CD8-positive, alpha-beta memory T cell (primary cell): ENCODE measurements around the gene ADD2. TPM values are rescaled to one million over a fixed set of nuclear protein-coding genes. Genes with fewer than 3 reads are reported as not detected.

Source experiments
- CTCF ChIA-PET: fragments of 350-600 bp; sonication (Branson Sonifier 250); formaldehyde crosslinking; loops from one replicate; lab custom pipeline; 2021; ENCODE audit warnings: antibody characterized with exemption; lab: Charles Lee
- POLR2A ChIA-PET: fragments of 350-600 bp; sonication (Branson Sonifier 250); formaldehyde crosslinking; loops from one replicate; lab custom pipeline; 2021; ENCODE audit warnings: antibody characterized with exemption; lab: Charles Lee
- DNase-seq, 5 donors: peaks; one replicate each; pipeline versions ENCODE4 v3.0.0 to v3.0.0-alpha.2; 2020 to 2022; ENCODE audit warnings: mixed read lengths in 1 of 5
- H3K27ac ChIP-seq: one replicate; pipeline ENCODE4 v1.7.0; 2013; ENCODE audit warnings: low read depth, mild to moderate bottlenecking, low read length, moderate library complexity
- H3K27me3 ChIP-seq: 2 replicates; pipeline ENCODE4 v1.7.0; 2013; ENCODE audit warnings: low read length, mild to moderate bottlenecking; ENCODE audit not compliant: insufficient read depth, poor library complexity, severe bottlenecking
- H3K36me3 ChIP-seq: 2 replicates; pipeline ENCODE4 v1.7.0; 2013; ENCODE audit warnings: mild to moderate bottlenecking, low read length, moderate library complexity; ENCODE audit not compliant: insufficient read depth
- H3K4me1 ChIP-seq: 2 replicates; pipeline ENCODE4 v1.7.0; 2013; ENCODE audit warnings: mild to moderate bottlenecking, low read length, moderate library complexity; ENCODE audit not compliant: insufficient read depth
- H3K4me3 ChIP-seq: 2 replicates; pipeline ENCODE4 v1.7.0; 2013; ENCODE audit warnings: mild to moderate bottlenecking, low read length
- H3K9me3 ChIP-seq: 2 replicates; pipeline ENCODE4 v1.7.0; 2013; ENCODE audit warnings: mild to moderate bottlenecking, low read length
- H3K27ac Mint-ChIP-seq, 8 donors: one replicate each; pipeline ENCODE4 v1.8.0; 2020 to 2021; ENCODE audit warnings: mixed read lengths in 8 of 8, mild to moderate bottlenecking in 6 of 8, inconsistent platforms in 3 of 8, moderate library complexity in 3 of 8
- H3K27me3 Mint-ChIP-seq, 2 donors: one replicate each; pipeline ENCODE4 v1.8.0; 2020 to 2021; ENCODE audit warnings: mixed read lengths in 2 of 2, mild to moderate bottlenecking in 1 of 2, moderate library complexity in 1 of 2
- H3K36me3 Mint-ChIP-seq, 3 donors: one replicate each; pipeline ENCODE4 v1.8.0; 2020 to 2021; ENCODE audit warnings: mixed read lengths in 3 of 3, inconsistent platforms in 1 of 3, mild to moderate bottlenecking in 1 of 3
- H3K4me1 Mint-ChIP-seq, 3 donors: one replicate each; pipeline ENCODE4 v1.8.0; 2020 to 2021; ENCODE audit warnings: mixed read lengths in 3 of 3, inconsistent platforms in 1 of 3, mild to moderate bottlenecking in 1 of 3
- H3K4me3 Mint-ChIP-seq, 7 donors: one replicate each; pipeline ENCODE4 v1.8.0; 2020 to 2021; ENCODE audit warnings: mixed read lengths in 7 of 7, mild to moderate bottlenecking in 6 of 7, moderate library complexity in 4 of 7, inconsistent platforms in 2 of 7
- H3K9me3 Mint-ChIP-seq, 5 donors: one replicate each; pipeline ENCODE4 v1.8.0; 2020 to 2022; ENCODE audit warnings: mixed read lengths in 5 of 5, mild to moderate bottlenecking in 3 of 5, moderate library complexity in 2 of 5, inconsistent platforms in 1 of 5
- polyA plus RNA-seq: library from polyadenylated mRNA; unstranded; fragments of 300-500 nt; fragmentation: Illumina TruSeq; gene quantifications from one replicate; pipeline ENCODE4 v1.2.3, GENCODE V29; 2021
- total RNA-seq, 2 experiments: library from RNA; stranded (reverse); gene quantifications; one replicate each; pipeline ENCODE4 v1.2.3, GENCODE V29; 2021

Gene ADD2
- total and polyA plus RNA-seq, 3 experiments from 2014 or later, result 0.18 to 1.2 (median 0.74) TPM

DNA sequence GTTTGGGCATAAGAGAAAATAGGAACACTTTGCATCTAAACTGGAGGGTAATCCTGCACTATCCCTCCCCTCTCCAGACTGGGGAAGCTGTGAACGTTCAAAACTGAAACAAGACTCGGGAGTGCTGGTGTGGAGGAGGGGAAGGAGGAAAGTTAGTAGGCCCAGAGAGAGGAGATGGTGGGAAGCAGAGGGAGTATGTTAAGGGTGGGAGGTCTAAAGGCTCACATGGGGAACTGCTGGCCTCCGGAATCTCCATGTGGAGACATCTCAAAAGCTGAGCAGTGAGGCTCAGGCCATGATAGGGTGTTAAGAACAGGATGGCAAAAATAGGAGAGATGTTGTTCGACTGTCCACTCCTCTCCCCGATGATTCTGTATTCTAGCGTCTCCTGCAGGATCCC, 47.9 kb downstream of the ADD2 start:
- Mint-ChIP-seq H3K36me3 (no peaks in the 10 kb centered on the region), H3K4me1 (no peaks in the 10 kb centered on the region), H3K27me3 (peaks cover 3 to 7% of the 10 kb centered on the region in 2 donors), H3K27ac (no peak overlapping the region), H3K4me3 (no peak overlapping the region), H3K9me3 (no peaks in the 10 kb centered on the region)
- Histone ChIP-seq H3K4me3 (no peak overlapping the region), H3K27ac (no peak overlapping the region), H3K9me3 (no peaks in the 10 kb centered on the region), H3K4me1 (no peaks in the 10 kb centered on the region), H3K27me3 (no peaks in the 10 kb centered on the region), H3K36me3 (no peaks in the 10 kb centered on the region)
- ChIA-PET CTCF (no interaction called here), POLR2A (no interaction called here)
- no peak for DNase-seq

DNA sequence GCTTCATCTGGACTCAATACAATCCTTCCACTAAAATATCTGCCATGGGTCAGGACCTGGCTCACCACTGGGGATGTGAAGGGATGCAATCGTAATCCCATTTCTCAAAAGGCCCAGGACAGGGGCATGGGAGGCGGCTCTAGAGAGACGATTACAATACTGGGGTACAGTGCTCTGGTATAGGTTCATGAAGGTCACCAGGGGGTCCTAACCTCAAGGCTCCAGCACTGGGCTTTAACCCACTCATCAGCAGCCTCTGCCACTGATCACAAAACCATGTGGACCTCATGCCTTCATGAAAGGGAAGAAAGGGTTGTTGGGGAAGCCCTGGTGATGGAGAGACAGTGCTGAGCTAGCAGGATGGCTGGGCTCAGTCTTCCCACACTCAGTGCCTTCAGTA, 48.8 kb downstream of the ADD2 start:
- Mint-ChIP-seq H3K27ac (no peak overlapping the region), H3K27me3 (peaks cover 3 to 7% of the 10 kb centered on the region in 2 donors), H3K4me3 (no peak overlapping the region), H3K36me3 (no peaks in the 10 kb centered on the region), H3K9me3 (no peaks in the 10 kb centered on the region), H3K4me1 (no peaks in the 10 kb centered on the region)
- CTCF ChIA-PET, result no interaction called here
- H3K4me1 ChIP-seq, result no peaks in the 10 kb centered on the region
- no peak overlapping the region for H3K4me3 ChIP-seq
- H3K27me3 ChIP-seq, result no peaks in the 10 kb centered on the region
- H3K9me3 ChIP-seq, result no peaks in the 10 kb centered on the region
- POLR2A ChIA-PET, result no interaction called here
- no peaks in the 10 kb centered on the region for H3K36me3 ChIP-seq
- H3K27ac ChIP-seq, result no peak overlapping the region
- DNase-seq, result no peak

DNA sequence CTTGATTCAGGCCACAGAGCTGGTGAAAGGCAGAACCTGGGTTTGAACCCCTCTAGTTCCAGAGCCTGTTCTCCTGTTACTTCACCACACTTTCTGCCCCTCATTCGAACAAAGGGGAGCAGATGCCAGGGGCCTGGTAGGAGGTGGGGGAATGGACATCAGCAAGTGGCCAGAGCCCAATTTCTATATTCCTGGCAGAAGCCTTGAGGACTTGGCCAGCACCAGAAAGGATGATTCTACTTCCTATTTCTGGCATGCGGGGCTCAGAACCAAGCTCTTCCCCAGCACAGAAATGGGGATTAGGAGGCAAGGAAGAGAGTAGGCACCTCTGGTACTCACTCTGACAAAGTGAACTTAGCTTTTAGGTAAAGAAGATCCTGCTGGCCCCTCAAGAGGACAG, 49.3 kb downstream of the ADD2 start:
- Mint-ChIP-seq H3K27ac (no peak overlapping the region), H3K27me3 (peaks cover 3 to 7% of the 10 kb centered on the region in 2 donors), H3K4me1 (no peaks in the 10 kb centered on the region), H3K9me3 (no peaks in the 10 kb centered on the region), H3K4me3 (no peak overlapping the region), H3K36me3 (no peaks in the 10 kb centered on the region)
- Histone ChIP-seq H3K27ac (no peak overlapping the region), H3K27me3 (no peaks in the 10 kb centered on the region), H3K4me3 (no peak overlapping the region), H3K9me3 (no peaks in the 10 kb centered on the region), H3K36me3 (no peaks in the 10 kb centered on the region), H3K4me1 (no peaks in the 10 kb centered on the region)
- POLR2A ChIA-PET, result no interaction called here
- CTCF ChIA-PET, result no interaction called here
- no peak for DNase-seq

DNA sequence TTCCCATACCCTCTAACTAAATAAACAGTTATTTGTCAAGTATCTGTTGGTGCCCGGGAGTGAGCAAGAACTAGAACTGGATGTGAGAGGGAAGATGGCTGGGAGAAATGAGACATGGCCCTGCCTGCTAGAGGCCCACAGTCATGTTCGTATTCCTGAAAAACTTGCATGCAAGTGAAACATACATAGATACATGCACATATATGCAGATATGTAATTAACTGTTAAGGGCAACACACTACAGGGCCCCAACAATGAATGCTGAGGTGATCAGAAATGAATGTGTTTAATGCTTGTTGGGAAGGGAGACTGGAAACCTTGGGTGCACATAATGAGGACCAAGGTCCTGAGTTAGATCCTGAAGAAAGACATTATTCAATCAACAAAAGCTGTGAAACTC, 49.8 kb downstream of the ADD2 start:
- no peaks in the 10 kb centered on the region for H3K9me3 Mint-ChIP-seq
- H3K4me3 Mint-ChIP-seq, result no peak overlapping the region
- POLR2A ChIA-PET, result no interaction called here
- H3K27ac Mint-ChIP-seq, result no peak overlapping the region
- H3K27me3 ChIP-seq, result no peaks in the 10 kb centered on the region
- H3K27me3 Mint-ChIP-seq, result peaks cover 3 to 7% of the 10 kb centered on the region in 2 donors
- CTCF ChIA-PET, result no interaction called here
- no peaks in the 10 kb centered on the region for H3K36me3 ChIP-seq
- no peak overlapping the region for H3K4me3 ChIP-seq
- no peaks in the 10 kb centered on the region for H3K4me1 ChIP-seq
- H3K27ac ChIP-seq, result no peak overlapping the region
- H3K9me3 ChIP-seq, result no peaks in the 10 kb centered on the region
- DNase-seq, result no peak
- no peaks in the 10 kb centered on the region for H3K36me3 Mint-ChIP-seq
- H3K4me1 Mint-ChIP-seq, result no peaks in the 10 kb centered on the region

DNA sequence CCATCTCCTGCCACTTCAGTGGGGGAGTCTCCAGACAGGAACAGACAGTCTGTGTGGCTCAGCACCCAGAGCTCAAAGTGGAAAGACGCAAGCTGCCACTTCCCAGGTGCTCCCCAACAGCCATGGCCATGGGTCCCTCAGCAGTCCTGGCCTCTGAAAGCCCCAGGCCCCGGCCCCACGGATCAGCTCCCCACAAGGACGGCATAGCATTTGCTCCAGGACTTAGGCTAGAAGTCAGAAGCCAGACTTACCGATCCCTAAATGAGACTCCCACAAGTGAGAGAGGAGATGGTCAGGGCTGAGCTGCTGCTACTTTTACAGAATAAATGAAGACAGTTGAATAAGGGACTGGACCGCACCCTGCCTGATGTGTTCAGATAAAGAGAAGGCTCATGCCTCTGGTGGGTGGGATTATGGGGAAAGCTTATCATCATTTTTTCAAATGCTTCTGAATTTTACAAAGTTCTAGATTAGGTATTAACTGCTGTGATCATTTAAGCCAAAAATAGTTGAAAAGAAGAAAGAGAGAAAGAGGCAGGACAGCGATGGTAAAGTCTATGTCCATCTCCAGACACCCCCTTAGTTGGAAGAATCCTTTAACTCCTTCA, 50.5 kb downstream of the ADD2 start:
- ChIA-PET POLR2A (no interaction called here), CTCF (no interaction called here)
- H3K27me3 Mint-ChIP-seq, result peaks cover 3 to 7% of the 10 kb centered on the region in 2 donors
- H3K9me3 Mint-ChIP-seq, result no peaks in the 10 kb centered on the region
- H3K4me1 Mint-ChIP-seq, result no peaks in the 10 kb centered on the region
- H3K36me3 Mint-ChIP-seq, result no peaks in the 10 kb centered on the region
- H3K36me3 ChIP-seq, result no peaks in the 10 kb centered on the region
- no peaks in the 10 kb centered on the region for H3K27me3 ChIP-seq
- no peak for DNase-seq
- H3K27ac Mint-ChIP-seq, result peak overlapping the region in 1 of 8 donors; percentile 51
- no peak overlapping the region for H3K4me3 Mint-ChIP-seq
- H3K4me3 ChIP-seq, result no peak overlapping the region
- H3K9me3 ChIP-seq, result no peaks in the 10 kb centered on the region
- no peaks in the 10 kb centered on the region for H3K4me1 ChIP-seq
- H3K27ac ChIP-seq, result no peak overlapping the region

DNA sequence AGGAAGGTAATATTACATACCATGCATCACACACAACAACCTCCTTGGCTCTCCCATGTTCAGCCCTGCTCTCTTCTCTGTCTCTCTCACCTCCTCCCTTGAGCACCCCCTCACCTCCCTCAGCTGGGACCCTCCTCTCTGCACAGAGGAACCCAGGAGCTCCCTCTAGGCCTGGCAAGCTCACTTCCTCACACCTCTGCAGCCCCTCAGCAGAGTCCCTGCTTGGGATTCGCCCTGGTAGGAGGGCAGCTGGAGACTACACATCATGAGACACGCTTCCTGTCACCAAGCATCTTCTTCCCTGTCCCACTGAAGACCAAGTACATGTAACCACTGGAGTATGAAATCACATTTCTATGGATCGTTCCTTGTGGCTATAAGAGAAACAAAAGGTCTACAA, 51.0 kb downstream of the ADD2 start:
- Histone ChIP-seq H3K27ac (no peak overlapping the region), H3K4me1 (no peaks in the 10 kb centered on the region), H3K9me3 (no peaks in the 10 kb centered on the region), H3K27me3 (no peaks in the 10 kb centered on the region), H3K36me3 (no peaks in the 10 kb centered on the region), H3K4me3 (no peak overlapping the region)
- no peaks in the 10 kb centered on the region for H3K4me1 Mint-ChIP-seq
- H3K9me3 Mint-ChIP-seq, result no peaks in the 10 kb centered on the region
- CTCF ChIA-PET, result no interaction called here
- H3K36me3 Mint-ChIP-seq, result no peaks in the 10 kb centered on the region
- peaks cover 3 to 7% of the 10 kb centered on the region in 2 donors for H3K27me3 Mint-ChIP-seq
- no peak for DNase-seq
- POLR2A ChIA-PET, result no interaction called here
- H3K4me3 Mint-ChIP-seq, result no peak overlapping the region
- no peak overlapping the region for H3K27ac Mint-ChIP-seq

DNA sequence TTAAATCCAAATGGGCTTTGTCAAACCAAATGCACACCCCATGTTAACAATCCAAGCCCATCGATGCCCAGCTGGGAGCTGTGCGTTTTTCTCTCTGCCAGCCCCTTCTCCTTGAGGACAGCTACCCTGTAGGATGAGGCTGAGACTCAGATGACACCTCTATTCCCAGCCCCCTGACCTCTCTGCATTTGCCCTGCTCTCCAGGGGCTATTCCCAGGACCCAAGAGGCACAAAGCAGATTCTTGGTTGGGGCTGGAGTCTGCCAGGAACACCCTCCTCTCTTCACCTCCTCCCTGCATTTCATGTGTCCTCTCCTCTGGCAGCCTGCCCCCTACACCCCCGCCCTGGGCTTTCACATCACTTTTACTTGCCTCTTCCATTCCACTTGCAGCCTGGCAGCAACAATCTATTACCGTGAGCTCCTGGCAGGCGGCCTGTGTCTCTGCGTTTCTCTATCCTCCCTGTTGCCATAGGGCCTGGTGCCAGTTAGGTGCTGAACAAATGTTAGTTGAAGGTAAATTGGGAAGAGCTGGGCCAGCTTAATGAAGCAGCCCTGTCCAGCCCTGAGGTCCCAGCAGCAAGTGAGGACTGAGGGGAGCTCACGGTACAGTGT, 51.8 kb downstream of the ADD2 start:
- H3K36me3 Mint-ChIP-seq, result no peaks in the 10 kb centered on the region
- no peaks in the 10 kb centered on the region for H3K9me3 Mint-ChIP-seq
- H3K4me3 ChIP-seq, result no peak overlapping the region
- ChIA-PET POLR2A (no interaction called here), CTCF (no interaction called here)
- no peak overlapping the region for H3K4me3 Mint-ChIP-seq
- H3K4me1 ChIP-seq, result no peaks in the 10 kb centered on the region
- no peaks in the 10 kb centered on the region for H3K9me3 ChIP-seq
- H3K36me3 ChIP-seq, result no peaks in the 10 kb centered on the region
- no peak for DNase-seq
- no peaks in the 10 kb centered on the region for H3K4me1 Mint-ChIP-seq
- peaks cover 3 to 7% of the 10 kb centered on the region in 2 donors for H3K27me3 Mint-ChIP-seq
- H3K27ac ChIP-seq, result no peak overlapping the region
- no peak overlapping the region for H3K27ac Mint-ChIP-seq
- H3K27me3 ChIP-seq, result no peaks in the 10 kb centered on the region

DNA sequence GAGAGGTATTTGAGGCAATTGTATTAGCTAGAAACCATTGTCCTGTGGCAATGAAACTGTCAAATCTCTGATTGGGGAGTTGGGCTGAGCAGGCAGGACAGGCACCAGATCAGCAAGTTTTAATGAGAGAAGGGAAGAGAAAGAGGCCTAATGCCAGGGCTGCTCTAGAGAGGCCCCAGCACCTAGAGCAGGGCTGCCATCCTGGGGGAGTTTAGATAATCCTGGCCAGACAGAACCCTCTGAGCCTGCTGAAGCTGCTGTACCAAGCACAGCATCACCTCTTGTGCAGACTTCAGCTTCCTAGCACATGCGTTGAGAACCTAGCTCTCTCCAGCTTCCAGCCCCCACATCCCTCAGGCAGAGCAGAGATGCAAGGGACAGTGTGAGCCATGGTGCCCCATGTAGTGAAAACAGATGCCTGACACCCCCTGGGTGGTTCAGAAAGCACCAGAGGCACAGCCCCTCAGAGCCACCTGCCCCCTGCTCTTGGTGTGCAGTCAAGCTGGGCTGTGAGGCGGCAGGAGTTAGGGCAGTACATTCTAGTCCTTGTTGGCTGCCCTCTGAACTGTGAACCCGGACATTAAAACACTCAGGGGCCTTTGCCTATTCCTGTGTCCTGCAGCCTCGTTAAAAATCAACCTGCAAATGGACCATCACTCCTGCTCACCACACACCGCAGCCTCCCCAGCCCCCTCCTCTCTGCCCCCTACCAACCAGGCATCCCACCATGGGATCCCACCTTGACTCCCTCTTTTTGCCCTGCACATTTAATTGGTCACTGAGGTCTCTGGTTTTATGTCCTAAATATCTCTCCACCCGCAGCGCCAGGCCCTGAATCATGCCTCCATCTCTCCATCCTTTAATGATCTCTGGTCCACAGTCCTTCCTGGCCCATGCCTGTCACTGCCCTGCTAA, 52.7 kb downstream of the ADD2 start:
- Mint-ChIP-seq H3K27me3 (peaks cover 2 to 7% of the 10 kb centered on the region in 2 donors), H3K27ac (no peak overlapping the region), H3K36me3 (no peaks in the 10 kb centered on the region), H3K4me1 (no peaks in the 10 kb centered on the region), H3K4me3 (no peak overlapping the region), H3K9me3 (no peaks in the 10 kb centered on the region)
- H3K4me1 ChIP-seq, result no peaks in the 10 kb centered on the region
- no peak for DNase-seq
- ChIA-PET CTCF (no interaction called here), POLR2A (no interaction called here)
- H3K9me3 ChIP-seq, result no peaks in the 10 kb centered on the region
- H3K27me3 ChIP-seq, result no peaks in the 10 kb centered on the region
- no peak overlapping the region for H3K27ac ChIP-seq
- no peak overlapping the region for H3K4me3 ChIP-seq
- no peaks in the 10 kb centered on the region for H3K36me3 ChIP-seq
